OCI-LY7 (cell line): ENCODE data around the gene CCDC92.

Source experiments
- CTCF ChIP-seq: fragments of 200-600 bp; sonication (generic); conservative IDR thresholded peaks from 2 replicates; pipeline ENCODE4 v1.5.1; 2014; ENCODE audit warnings: mild to moderate bottlenecking, antibody characterized with exemption, low read length, moderate library complexity, mixed read lengths
- EZH2phosphoT487 ChIP-seq: fragments of 200-600 bp; sonication (generic); IDR thresholded peaks from 2 replicates; pipeline ENCODE4 v1.6.1; 2018; ENCODE audit warnings: low read depth, borderline replicate concordance, mild to moderate bottlenecking, mixed run types, antibody characterized with exemption, low read length, moderate library complexity, mixed read lengths

- TF ChIP-seq CTCF (no peak), EZH2phosphoT487 (no peak)
These were observed 23.9 kb upstream of the CCDC92 start for GRCh38 chr12:123996581-123996980.
